ENCODE measurements around the gene PADI1.

GRCh38 chr1:17214876-17215544, 10.1 kb downstream of the PADI1 start:
- no peak for TF ChIP-seq CTCF (IDR thresholded peaks at IDR 0.05 in 4 of 5, conservative IDR thresholded peaks at IDR 0.05 in 1 of 5)
- no peak for TF ChIP-seq POLR2A (IDR thresholded peaks at IDR 0.05)

Measured in gastrocnemius medialis (tissue), 4 donors.